ENCODE results near the gene UBE3A. TPM values are rescaled to one million over a fixed set of nuclear protein-coding genes. Genes with fewer than 3 reads are reported as not detected.

UBE3A gene
- total RNA-seq, 4 donors from 2014 or later: 56.9 to 79.2 (median 65.7) TPM

DNA sequence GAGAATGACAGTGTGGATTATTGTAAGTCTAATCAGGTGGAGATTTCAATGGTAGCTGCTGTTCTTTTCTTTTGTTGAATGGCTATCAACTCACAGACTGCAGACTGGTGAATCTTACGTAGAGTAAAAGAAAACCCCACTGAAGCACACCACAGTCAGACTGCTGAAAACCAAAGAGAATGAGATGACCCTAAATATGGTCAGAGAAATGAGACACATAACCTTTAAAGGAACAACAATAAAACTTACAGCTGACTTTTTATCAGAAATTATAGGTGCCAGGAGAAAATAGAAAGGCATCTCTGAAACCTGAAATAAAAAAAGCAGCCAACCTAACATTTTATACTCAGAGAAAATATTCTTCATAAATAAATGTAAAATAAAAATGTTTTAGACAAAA lies 12.7 kb upstream of the UBE3A start:
- WGBS, 2 donors: 95 to 97% methylated on average over 1 of the region's 1 CpG
- intact Hi-C loops (cut with DNase I; ENCODE audit: low total_unique reads): no loop called here
- H3K4me3 ChIP-seq (ENCODE audit: low read depth, poor library complexity, severe bottlenecking): no peak overlapping the region
- DNase-seq (ENCODE audit: low spot score in 2 of 2): no peak
- TF ChIP-seq, protein P1, sequence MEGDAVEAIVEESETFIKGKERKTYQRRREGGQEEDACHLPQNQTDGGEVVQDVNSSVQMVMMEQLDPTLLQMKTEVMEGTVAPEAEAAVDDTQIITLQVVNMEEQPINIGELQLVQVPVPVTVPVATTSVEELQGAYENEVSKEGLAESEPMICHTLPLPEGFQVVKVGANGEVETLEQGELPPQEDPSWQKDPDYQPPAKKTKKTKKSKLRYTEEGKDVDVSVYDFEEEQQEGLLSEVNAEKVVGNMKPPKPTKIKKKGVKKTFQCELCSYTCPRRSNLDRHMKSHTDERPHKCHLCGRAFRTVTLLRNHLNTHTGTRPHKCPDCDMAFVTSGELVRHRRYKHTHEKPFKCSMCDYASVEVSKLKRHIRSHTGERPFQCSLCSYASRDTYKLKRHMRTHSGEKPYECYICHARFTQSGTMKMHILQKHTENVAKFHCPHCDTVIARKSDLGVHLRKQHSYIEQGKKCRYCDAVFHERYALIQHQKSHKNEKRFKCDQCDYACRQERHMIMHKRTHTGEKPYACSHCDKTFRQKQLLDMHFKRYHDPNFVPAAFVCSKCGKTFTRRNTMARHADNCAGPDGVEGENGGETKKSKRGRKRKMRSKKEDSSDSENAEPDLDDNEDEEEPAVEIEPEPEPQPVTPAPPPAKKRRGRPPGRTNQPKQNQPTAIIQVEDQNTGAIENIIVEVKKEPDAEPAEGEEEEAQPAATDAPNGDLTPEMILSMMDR (IDR thresholded peaks at IDR 0.05): no peak
- no peak for TF ChIP-seq POLR2A (IDR thresholded peaks at IDR 0.05)

GRCh38 chr15:25450163-25450562 lies 11.3 kb upstream of the UBE3A start:
- WGBS, 2 donors: 97 to 100% methylated on average over 1 of the region's 1 CpG
- intact Hi-C loops (cut with DNase I; ENCODE audit: low total_unique reads): no loop called here
- TF ChIP-seq, protein P1 (IDR thresholded peaks at IDR 0.05): no peak
- TF ChIP-seq POLR2A (IDR thresholded peaks at IDR 0.05): no peak
- no peak for DNase-seq (ENCODE audit: low spot score in 2 of 2)
- no peak overlapping the region for H3K4me3 ChIP-seq (ENCODE audit: low read depth, poor library complexity, severe bottlenecking)

- WGBS, 2 donors: 93 to 94% methylated on average over 3 of the region's 3 CpGs
- DNase-seq (ENCODE audit: low spot score in 2 of 2): no peak
- H3K4me3 ChIP-seq (ENCODE audit: low read depth, poor library complexity, severe bottlenecking): no peak overlapping the region
- intact Hi-C loops (cut with DNase I; ENCODE audit: low total_unique reads): no loop called here
- TF ChIP-seq POLR2A (IDR thresholded peaks at IDR 0.05): no peak
- TF ChIP-seq, protein P1 (IDR thresholded peaks at IDR 0.05): no peak
These were observed 7.3 kb upstream of the UBE3A start for GRCh38 chr15:25446076-25446475.

GRCh38 chr15:25445412-25445811 lies 6.6 kb upstream of the UBE3A start:
- no peak overlapping the region for H3K4me3 ChIP-seq (ENCODE audit: low read depth, poor library complexity, severe bottlenecking)
- no peak for DNase-seq (ENCODE audit: low spot score in 2 of 2)
- intact Hi-C loops (cut with DNase I; ENCODE audit: low total_unique reads): no loop called here
- TF ChIP-seq POLR2A (IDR thresholded peaks at IDR 0.05): no peak
- TF ChIP-seq, protein P1 (IDR thresholded peaks at IDR 0.05): no peak
- 90 to 91% methylated on average over 4 of the region's 4 CpGs for WGBS, 2 donors

- TF ChIP-seq, protein P1 (IDR thresholded peaks at IDR 0.05): no peak
- TF ChIP-seq POLR2A (IDR thresholded peaks at IDR 0.05): no peak
- no peak overlapping the region for H3K4me3 ChIP-seq (ENCODE audit: low read depth, poor library complexity, severe bottlenecking)
- no peak for DNase-seq (ENCODE audit: low spot score in 2 of 2)
- intact Hi-C loops (cut with DNase I; ENCODE audit: low total_unique reads): loop anchor here (5.0 kb wide), 1 partner anchor 1201 kb away; no protein-coding TSS in a partner anchor
These were observed 2.3 kb upstream of the UBE3A start for GRCh38 chr15:25441111-25441510.

DNA sequence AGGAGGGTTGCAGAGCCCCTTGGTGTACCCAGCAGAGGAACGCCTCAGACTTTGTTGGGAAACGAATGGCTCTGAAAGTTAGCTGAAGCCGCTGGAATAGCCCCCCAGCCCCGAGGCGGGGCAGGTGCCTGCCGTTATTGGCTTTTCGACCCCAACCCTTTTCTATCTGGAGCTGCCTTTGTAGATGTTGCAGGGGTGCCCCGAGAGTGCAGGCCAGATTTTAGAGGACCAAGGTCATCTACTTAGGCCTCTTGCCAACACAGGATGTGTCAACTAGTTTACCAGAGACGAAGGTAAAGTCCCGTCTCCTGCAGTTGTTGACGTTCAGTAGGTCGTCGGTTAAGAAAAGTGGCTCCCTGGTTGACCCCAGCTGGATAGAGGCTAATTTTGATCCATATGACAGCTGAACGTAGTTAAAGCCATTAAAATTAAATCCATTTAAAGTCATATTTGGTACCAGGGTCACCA lies 579 bp upstream of the UBE3A start:
- no peak for TF ChIP-seq POLR2A (IDR thresholded peaks at IDR 0.05)
- TF ChIP-seq, protein P1 (IDR thresholded peaks at IDR 0.05): no peak
- intact Hi-C loops (cut with DNase I; ENCODE audit: low total_unique reads): no loop called here
- no peak for DNase-seq (ENCODE audit: low spot score in 2 of 2)
- peak overlapping the region; percentile 57 for H3K4me3 ChIP-seq (ENCODE audit: low read depth, poor library complexity, severe bottlenecking)
- 4 to 6% methylated on average over 14 of the region's 14 CpGs for WGBS, 2 donors

All from lower leg skin (tissue), 4 donors.